GM03348 (cell line): ENCODE data around the gene TSPAN16.

Experiments
- DNase-seq: peaks from one replicate; pipeline ENCODE4 v3.0.0; 2012; ENCODE audit warnings: low spot score

Gene TSPAN16

GRCh38 chr19:11295665-11296245 is at the start of gene TSPAN16:
Gene TSPAN16 (plus strand): TSS chr19:11296160. CDS start chr19:11296298, 138 bp downstream.
- DNase-seq = no peak

- no peak for DNase-seq
Observed at GRCh38 chr19:11246941-11247340, 49.0 kb upstream of the TSPAN16 start.

GRCh38 chr19:11247391-11247790 is 48.6 kb upstream of the TSPAN16 start:
- DNase-seq = peak; percentile 37

GRCh38 chr19:11247934-11248333 is 48.0 kb upstream of the TSPAN16 start:
- no peak for DNase-seq

- DNase-seq = no peak
Observed at GRCh38 chr19:11248852-11249251, 47.1 kb upstream of the TSPAN16 start.

- no peak for DNase-seq
Observed at GRCh38 chr19:11251217-11251616, 44.7 kb upstream of the TSPAN16 start.

- no peak for DNase-seq
Observed at GRCh38 chr19:11251650-11252314, 44.2 kb upstream of the TSPAN16 start.

- DNase-seq = no peak
Observed at GRCh38 chr19:11252665-11253355, 43.1 kb upstream of the TSPAN16 start.

GRCh38 chr19:11254666-11255065 is 41.3 kb upstream of the TSPAN16 start:
- no peak for DNase-seq

- peak; percentile 40 for DNase-seq
Observed at GRCh38 chr19:11256189-11256588, 39.8 kb upstream of the TSPAN16 start.

GRCh38 chr19:11257846-11258380 is 38.0 kb upstream of the TSPAN16 start:
- DNase-seq = no peak

GRCh38 chr19:11260996-11261395 is 35.0 kb upstream of the TSPAN16 start:
- no peak for DNase-seq

- no peak for DNase-seq
Observed at GRCh38 chr19:11261431-11261970, 34.5 kb upstream of the TSPAN16 start.

- peak; percentile 93 for DNase-seq
Observed at GRCh38 chr19:11261971-11262839, 33.8 kb upstream of the TSPAN16 start, which contains the start of gene DOCK6. Gene DOCK6 (minus strand): TSS chr19:11262524. CDS start chr19:11262440, 84 bp downstream.

GRCh38 chr19:11263726-11264125 is 32.2 kb upstream of the TSPAN16 start:
- no peak for DNase-seq

GRCh38 chr19:11264452-11265176 is 31.3 kb upstream of the TSPAN16 start:
- DNase-seq = no peak

GRCh38 chr19:11265177-11265784 is 30.7 kb upstream of the TSPAN16 start:
- no peak for DNase-seq

GRCh38 chr19:11265785-11266236 is 30.1 kb upstream of the TSPAN16 start:
- no peak for DNase-seq

- DNase-seq = no peak
Observed at GRCh38 chr19:11267316-11268085, 28.5 kb upstream of the TSPAN16 start.
